GM19468 (cell line): Measurements from ENCODE around the gene ADGRF5.
"Not testable (repeated sequence)": the region's sequence is repeated elsewhere in the genome, so short reads cannot be mapped to it uniquely, and the experiment has no call there.

Source experiments
- ATAC-seq: cut with Tn5 transposase; IDR thresholded peaks from one replicate; pipeline ENCODE4 v1.9.1; 2021; ENCODE audit warnings: mild to moderate bottlenecking, moderate library complexity, moderate number of reproducible peaks; ENCODE audit not compliant: unreplicated experiment; ENCODE audit errors: extremely low read depth

The ADGRF5 gene

DNA sequence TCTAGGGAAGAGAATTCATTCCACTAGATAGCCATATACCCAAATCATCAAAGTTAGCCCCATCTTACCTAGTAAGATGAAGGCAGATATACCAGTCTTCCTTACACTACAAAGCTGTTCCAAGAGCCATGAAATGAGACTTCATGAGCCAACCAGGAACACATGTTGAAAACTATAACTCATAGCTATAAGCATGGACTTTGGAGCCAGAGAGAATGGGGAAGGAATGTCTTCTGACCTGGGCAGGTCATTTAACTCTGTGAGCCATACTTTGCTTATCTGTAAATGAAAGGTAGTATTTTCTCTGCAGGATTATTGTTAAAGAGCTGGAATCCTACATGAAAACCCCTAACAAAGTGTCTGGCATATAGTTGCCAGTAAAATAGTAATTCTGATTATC, 27.3 kb downstream of the ADGRF5 start:
- ATAC-seq: no peak

DNA sequence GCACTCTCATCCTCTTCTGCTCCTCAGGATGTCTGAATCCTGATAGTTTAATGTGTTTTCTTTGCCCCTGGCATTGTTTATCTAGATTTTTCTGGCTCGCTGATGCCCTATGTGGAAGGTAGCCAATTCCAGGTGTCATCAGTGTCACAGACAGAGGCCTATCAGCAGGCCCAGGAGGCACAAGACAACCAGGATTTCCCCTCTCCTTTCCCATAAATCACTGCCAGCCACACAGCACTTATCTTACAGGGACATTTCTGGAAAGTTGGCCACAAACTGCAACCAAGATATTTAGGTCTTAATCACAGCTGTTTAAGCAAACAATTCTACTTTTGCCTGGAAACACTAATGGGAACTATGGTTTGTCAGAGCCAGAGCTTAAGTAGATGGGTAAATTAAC, 28.1 kb downstream of the ADGRF5 start:
- ATAC-seq: no peak

DNA sequence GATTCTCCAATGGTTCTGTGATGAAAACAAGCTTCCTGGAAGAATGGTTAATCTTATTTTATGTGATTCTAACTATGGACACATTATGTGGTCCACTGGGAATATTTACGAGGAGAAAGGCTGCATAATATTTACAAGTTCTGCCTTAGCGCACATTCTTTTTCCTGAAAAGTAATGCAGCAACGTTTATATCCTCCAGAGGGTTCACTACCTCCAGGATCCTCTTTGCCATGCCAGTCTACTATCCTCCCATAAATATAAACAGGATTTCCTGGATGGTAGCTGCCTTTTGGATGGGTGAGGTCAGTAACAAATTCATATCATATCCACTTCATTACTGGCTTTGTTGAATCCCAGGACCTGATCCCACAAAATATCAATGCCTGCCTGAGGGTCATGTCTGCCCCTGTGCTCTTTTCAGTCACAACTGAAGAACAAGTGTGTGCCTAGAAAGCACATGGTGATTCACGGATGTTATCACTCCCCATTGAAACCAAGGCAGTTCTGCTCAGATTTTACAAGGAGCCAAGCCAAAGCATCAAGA, 30.4 kb downstream of the ADGRF5 start:
- no peak for ATAC-seq

GRCh38 chr6:46888578-46888977, 33.2 kb downstream of the ADGRF5 start:
- no peak for ATAC-seq

- no peak for ATAC-seq
Measured at GRCh38 chr6:46888031-46888430, 33.7 kb downstream of the ADGRF5 start.

- no peak for ATAC-seq
Measured at GRCh38 chr6:46882645-46883044, 39.1 kb downstream of the ADGRF5 start.

DNA sequence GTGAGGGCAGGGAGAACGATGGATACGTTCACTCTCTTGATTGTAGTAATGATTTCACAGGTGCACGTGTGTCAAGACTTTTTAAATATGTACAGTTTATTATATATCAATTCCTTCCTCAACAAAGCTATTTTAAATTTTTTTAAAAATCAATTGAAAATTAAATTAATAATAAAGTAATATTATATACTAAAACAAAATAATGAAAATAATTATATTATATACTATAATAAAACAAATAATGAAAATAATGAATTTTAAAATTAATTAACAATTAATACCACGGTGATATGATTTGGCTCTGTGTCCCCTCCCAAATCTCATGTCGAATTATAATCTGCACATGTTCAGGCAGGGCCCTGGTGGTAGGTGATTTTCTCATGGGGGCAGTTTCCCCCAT, 42.7 kb downstream of the ADGRF5 start:
- ATAC-seq: no peak

GRCh38 chr6:46876126-46876525, 45.6 kb downstream of the ADGRF5 start:
- ATAC-seq: no peak

DNA sequence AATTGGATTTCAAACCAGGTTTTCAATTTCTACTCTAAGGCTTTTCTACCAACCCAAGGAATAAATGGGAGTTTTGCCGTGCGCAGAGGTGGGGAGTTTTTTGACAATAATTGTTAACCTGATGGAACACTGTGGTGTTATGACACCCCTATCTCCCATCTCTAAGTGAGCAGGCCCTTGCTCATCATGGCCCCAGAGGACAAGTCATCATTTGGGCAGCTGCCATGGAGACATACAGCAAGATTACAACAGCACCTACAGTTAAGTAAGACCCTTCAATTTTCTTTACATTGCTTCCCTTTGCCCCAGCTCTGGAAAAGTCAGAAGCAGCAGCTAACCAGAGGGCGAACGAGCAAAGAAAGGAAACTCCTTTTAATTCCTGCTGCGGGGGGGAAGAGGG, 54.3 kb downstream of the ADGRF5 start:
- ATAC-seq: no peak

DNA sequence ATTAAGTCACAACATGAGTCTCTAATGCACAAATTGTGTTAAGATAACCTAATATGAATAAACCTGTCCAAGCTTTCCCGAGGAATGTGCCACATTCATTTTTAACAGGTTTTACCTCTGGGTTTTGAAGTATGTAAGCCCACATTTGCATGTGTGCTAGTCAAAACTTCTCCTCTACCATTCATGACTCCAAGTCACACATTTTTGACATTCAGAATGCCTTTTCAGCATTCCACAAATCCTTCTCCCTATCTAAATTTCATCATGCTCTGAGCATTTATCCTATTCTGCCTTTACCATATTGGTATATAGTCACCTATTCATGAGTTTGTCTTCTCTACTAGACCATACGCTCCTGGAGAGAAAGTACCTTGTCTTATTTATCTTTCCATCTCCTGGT, 56.5 kb downstream of the ADGRF5 start:
- no peak for ATAC-seq

DNA sequence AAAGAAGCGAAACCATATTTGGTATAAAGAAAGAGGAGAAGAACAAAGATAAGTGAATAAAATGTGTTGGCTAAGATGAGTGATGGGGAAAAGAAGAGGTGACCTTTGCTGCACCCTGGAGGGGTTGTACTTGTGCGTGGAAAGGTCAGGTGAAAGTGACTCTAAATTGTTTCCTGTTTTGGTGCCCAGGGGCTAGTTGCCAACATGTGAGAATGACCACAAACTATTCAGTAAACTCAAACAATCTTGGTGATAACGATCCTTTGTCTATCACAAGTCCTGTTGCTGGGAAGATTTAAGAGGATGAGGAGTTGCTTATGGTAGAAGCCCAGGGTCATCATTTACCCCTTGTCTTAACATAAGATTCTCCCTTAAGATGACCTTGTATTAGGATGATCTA, 57.9 kb downstream of the ADGRF5 start:
- no peak for ATAC-seq

DNA sequence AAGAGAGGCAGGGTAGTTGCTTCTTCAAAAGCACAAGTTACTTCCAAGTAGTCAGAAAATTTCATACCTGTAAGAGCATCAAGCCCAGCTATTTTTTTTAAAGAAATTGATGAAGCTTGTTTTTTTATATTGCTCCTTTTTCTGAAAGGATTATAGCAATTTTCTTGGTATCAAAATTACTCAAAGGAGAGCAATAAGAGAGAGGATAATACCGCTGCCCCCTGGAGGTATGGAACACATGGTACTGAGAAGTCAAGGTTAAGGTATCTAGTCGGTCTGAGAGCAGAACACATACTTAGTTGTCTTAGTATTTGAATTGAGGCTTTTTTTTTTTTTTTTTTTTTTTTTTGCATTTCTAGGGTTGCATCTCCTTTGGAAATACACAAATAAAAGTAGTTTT, 59.4 kb downstream of the ADGRF5 start:
- no peak for ATAC-seq

- ATAC-seq: not testable (repeated sequence)
Measured at GRCh38 chr6:46855966-46856365, 65.8 kb downstream of the ADGRF5 start.

- not testable (repeated sequence) for ATAC-seq
Measured at GRCh38 chr6:46851576-46851975, 70.2 kb downstream of the ADGRF5 start.

GRCh38 chr6:46850792-46851191, 70.9 kb downstream of the ADGRF5 start:
- no peak for ATAC-seq

DNA sequence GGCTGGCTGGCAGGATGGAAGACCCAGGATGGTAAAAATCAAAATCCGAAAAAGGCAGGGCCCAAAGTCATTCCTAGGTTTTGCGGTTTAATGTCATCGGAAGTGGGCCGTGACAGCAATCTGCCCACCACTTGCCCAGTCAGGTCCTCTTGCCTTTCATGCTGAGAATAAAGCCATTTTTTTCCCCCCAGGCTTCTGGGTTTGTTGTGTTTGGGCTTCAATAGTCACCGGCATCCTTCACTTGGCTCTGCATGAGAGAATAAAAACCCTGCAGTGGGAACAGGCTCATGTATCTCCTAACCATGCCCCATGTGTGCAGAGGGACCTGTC, 72.4 kb downstream of the ADGRF5 start:
- ATAC-seq: no peak

DNA sequence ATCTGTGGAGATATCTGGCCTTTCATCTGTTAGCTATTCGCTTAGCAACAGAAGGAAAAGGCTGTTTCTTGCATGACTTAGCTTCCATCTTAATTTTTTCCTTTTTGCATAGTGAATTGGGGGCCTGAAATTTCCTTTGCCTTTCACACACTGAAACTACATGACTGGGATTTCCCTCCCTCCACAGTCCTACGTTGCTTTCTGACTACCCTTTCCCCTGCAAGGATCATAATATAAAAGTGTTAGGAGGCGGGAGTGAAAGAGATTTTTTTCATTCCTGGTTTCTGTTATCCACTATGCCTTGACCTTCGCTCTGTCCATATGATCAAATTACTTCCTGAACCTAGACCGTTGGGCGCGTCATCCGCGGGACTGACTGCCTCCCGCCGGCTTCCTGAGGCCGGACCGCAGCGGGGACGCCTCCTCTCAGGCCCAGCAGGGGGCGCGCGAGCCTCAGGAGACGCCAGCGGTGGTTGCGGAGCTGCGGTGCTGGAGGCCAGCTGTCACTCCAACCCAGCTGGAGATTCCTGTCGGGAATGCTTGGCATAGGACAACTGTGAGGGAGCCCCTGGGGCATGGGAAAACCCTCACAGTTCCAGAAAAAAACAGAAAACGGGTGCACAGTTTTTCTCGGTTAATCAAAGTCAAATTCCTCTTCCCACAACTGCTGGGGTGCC, 72.9 kb downstream of the ADGRF5 start:
- no peak for ATAC-seq

- no peak for ATAC-seq
Measured at GRCh38 chr6:46845126-46845525, 76.6 kb downstream of the ADGRF5 start.

- not testable (repeated sequence) for ATAC-seq
Measured at GRCh38 chr6:46842252-46842846, 79.4 kb downstream of the ADGRF5 start.

- ATAC-seq: no peak
Measured at GRCh38 chr6:46838033-46838432, 83.7 kb downstream of the ADGRF5 start.

DNA sequence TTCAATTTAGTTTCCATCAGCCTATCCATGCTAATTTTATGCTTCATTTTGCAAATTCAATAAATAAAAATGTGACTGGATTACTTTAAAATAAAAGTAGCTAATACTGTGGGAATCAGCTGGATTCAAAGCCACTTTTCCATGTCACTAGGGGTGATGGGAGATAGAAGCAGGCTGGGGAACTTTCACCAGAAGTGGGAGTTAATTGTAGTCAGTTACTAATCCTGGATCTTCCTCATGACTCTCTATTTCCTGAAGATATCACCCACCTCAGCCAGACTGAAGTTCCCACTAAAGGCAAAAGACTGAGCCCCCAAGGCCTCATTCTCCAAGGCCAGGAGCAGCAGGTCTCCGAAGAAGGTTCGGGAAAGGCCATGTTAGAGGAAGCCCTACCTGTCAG, 86.7 kb downstream of the ADGRF5 start:
- ATAC-seq: not testable (repeated sequence)
